Measurements from ENCODE around the gene RASGRP3.
A peak's percentile ranks its signal among the peaks of the same experiment; 100 is the strongest.

The RASGRP3 gene

DNA sequence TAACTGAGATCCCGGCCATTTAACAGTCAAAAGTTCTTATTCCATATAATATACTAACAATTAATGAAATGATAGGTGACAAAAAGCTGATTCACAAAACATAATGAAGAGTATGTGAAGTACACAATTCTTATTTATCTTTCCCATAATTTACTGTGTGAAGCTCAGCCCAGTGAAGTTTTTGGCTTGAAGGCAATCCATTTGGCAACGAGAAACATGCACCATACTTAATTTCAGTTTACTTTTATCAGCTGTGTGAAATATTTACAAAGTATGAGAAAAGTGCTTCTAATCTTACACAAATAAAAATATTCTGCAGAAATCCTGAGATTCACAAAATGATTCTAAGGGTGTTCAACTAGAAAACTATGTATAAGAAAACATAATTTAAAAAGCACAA, 110.3 kb downstream of the RASGRP3 start:
- no peak for DNase-seq

DNA sequence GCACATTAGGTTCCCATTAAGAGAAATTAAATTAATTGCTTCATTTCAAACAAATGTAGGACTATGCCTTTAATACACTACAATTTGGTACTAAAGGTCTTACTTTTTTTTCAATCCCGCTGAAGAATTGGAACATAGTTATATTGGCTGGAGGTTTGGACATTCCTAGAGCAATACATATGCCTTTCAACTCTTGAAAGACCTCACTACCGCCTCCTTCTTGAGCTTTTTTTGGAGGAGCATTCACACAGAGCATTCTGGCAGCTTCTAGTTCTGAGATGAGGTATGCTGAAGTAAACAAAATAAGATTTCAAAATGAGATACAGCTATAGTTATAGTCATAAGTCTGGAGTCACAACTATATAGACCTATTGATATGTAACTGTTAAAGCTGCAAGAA, 111.8 kb downstream of the RASGRP3 start:
- DNase-seq: no peak

DNA sequence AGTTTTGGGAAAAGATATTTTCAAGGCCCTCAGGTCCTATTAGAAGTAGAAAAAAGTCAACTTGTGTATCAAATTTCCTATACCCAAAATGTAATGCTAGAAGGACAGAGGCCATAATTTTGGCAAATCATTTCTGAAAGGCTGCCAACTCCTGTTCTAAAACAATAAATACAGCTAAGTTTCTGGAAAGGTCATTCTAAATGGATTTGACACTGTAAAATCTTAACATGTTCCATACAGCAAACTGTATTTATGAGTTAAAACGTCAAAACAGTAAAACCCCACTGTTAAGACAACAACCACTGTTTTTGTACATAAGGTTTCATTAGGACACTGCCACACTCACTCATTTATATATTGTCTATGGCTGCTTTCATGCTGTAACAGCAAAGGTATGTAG, 113.0 kb downstream of the RASGRP3 start:
- DNase-seq: no peak

DNA sequence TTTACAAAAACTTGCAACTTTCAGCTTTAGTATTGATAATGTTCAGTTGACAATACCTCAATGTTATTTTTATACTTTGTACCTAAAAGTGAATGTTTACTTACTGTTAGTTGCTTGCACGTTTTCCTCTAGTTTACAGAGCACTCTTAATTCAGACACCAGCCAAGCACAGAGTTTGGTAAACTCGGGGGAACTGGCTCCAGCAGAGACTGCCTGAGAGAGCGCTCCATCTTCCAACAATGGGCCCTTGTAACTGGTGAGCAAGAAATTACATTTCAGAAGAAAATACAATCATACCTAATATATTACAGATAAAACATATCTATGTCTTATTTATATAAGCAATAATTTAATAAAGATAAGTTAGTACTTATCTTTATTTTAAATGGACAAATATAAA, 118.9 kb downstream of the RASGRP3 start:
- DNase-seq: no peak

DNA sequence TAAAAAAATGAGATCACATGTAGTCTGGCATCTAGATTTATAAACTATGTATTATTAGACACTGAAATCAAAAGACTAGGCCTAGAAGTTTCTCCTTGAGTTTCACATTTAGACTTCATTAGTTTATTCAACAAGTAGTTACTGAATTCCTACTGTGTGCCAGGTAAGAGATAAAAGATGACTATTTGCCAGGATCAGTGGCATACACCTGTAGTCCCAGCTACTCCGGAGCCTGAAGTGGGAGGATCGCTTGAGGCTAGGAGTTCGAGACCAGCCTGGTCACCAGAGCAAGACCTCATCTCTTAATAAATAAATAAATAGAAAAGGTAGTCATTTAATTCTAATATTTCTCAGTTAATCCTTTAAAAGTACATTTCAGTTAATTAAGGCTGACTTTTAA, 120.6 kb downstream of the RASGRP3 start:
- DNase-seq: no peak

DNA sequence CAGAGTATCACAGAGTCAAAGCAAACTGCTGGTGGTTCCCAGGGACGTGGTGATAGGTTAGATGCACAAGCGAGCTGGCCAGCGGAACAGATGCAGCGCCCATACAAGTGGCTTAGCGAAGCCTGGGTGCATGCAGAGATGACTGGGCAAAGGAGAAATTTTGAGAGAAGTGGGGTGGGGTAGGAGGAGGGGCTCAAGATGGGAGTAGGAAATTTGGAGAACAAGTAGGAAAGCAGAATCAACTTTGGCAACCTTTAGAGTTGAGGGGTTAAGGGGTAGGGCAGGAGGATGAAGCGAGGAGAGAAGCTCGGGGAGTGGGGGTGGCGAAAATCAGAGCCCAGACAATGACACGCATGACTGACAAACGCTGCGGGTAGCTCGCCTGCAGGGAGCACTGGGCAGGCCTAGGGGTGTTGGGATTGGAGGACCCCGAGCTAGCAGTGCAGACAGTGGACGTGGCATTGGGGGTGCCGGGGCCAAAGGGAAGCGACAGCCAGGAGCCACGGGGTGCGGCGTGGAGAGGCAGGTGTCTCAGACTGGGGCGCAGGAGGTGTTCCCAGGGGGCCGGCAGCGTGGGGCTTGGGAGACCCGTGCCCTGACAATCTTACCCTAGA, 122.2 kb downstream of the RASGRP3 start:
- no peak for DNase-seq

DNA sequence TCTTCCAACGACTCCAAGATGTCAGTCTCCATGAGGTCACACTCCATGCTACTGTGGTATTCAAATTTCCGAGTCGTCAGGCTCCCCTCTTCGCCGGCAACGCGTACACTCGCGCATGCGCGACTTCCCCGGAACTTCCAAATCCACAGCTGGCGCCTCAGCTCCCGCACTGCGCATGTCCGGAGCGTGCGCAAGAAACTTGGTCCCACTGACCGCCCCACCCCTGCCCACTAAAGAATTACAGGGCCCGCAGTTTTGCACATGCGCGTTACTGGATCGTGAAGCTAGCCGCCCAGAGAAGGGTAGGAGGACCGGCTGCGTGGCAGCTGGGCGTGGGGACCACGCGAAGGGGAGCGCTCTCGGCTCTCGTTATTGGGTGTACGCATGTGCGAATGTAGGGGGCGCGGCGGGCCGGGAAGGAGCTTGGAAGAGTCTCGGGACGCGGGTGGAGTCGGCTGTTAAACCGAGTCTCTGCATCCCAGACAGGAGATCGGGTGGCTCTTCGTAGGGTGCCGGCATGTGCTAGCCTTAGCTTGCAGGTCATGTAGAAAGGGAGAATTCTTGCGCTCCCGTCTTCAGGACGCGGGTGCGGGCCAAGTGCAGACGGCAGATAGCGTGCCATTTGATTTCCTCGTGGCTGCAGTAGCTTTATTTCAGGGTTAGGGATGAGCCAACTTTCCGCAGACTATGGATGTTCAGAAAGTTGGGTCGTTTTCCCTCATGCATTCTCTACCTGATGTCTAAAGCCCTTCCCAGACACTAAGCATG, 122.9 kb downstream of the RASGRP3 start, which contains the start of gene FAM98A:
Gene FAM98A (minus strand): TSS at position 125 of the 768 bp plus-strand sequence. CDS start 78 bp downstream, at position 47.
- peak; percentile 93 for DNase-seq

DNA sequence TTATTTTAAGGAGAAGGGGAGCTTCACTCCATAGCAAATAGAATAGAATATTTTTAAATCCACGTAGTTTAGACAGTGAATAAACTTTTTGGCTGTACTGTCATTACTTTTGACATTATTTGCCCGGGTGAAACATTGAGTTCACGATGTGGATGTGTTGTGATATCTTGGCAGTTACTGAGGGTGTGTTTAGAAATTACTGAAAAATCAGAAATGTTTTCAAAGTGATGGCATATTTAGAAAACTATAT, 123.4 kb downstream of the RASGRP3 start:
- DNase-seq: no peak

DNA sequence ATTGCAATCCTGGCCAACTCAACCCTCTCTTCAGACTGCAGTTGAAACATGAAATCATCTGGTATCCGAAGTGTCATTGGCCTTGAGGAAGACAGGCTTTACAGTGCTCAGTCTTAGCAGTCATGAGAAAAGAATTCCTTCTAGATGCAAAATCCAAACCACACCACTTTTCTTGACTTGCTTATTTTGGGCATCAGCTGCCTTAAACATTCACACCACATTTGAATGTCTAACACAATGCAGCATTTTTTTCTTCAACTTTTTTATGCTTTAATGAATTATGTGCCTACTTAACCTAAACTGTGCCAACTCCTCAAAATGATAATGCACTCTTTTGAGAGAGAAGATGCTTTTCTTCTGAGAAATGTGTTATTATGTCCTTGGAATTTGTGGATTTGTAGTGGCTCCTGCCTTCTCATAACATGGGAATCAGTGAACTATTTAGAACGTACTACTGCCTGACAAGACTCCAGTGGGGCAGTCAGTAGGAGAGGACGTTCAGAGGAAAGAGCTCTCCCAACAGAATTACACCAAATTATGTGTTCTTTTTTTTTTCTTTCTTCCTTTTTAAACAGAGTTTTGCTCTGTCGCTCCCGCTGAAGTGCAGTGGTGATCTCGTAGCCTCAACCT, 125.9 kb downstream of the RASGRP3 start:
- no peak for DNase-seq

DNA sequence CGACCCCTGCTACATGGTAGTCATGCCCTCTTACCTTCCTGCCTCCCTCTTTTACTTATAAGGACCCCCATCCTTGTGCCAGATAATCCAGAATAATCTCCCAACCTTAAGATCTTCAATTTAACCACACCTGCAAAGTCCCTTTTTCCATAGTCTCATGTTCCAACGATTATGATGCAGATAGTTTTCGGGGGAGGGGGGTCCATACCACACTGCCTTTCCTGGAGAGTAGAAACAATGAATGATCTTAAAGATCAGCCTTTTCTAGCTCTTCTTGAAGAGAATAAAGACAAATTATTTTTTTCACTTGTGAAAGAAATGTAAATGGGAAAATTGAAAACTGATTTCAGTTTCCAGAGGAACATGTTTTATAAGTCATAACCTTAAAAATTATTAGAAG, 127.0 kb downstream of the RASGRP3 start:
- DNase-seq: no peak

DNA sequence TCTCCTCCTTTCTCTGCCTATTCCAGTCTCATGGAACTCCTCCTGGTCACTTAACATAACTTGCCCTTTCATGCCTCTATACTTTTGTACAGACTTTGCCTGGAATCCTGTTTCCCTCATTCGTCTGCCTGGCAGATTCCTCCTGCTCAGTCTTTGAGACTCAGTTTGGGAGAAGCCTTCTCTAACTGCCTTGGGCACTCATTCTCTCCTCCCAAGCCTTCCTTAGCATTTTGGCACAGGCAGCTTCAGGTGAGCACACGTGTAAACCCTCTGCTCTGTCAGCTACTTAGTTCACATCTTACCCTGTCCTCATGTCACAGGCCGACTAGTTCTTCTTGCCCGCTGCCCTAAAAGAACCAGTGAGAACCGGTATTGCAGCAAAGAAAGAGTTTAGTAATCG, 128.6 kb downstream of the RASGRP3 start:
- no peak for DNase-seq

DNA sequence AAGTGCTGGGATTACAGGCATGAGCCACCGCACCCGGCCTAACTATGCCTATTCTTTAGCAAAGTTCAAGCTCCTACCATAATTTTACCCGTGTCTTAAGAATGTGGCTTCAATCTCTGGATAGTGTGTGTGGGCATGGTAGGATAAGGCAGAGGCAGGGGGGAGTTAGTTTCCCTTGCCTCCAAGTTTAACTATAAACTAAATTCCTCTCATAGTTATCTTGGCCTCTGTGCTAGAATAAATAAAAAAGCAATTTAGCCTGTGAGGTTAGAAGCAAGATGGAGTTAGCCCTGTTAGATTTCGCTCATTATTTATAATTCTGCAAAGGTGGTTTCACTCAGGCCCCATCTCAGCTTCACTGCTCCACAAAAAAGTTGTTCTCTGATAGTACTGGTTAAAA, 129.7 kb downstream of the RASGRP3 start:
- no peak for DNase-seq

DNA sequence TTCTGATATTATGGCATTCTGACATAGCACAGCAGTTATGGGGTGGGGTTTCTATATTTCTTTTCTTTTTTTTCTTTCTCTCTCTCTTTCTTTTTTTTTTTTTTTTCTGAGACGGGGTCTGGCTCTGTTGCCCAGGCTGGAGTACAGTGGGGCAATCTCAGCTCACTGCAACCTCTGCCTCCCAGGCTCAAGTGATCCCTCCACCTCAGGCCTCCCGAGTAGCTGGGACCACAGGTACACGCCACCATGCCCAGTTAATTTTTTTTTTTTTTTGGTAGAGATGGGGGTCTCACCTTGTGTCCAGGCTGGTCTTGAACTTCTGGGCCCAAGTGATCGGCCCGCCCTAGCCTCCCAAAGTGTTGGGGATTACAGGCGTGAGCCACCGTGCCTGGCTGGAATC, 130.2 kb downstream of the RASGRP3 start:
- no peak for DNase-seq

DNA sequence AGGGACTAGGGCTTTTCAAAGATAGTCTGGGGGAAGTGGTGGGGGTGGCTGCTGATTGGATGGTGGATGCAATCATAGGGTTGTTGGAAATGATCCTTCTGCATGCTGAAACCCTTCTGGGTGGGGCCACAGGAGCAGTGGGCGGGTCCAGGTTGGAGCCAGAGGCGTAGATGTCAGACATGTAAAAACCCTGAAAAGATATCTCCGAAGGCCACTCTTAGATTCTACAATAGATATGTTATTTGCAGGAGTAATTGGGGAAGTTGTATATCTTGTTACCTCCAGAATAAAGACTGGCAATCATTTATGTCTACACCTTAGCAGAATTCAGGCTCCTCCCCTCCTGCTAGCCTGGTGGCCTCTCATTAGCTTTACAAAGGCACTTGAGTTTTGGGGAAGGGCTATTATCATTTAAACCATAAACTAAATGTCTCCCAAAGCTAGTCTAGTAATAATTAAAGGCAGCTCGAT, 130.8 kb downstream of the RASGRP3 start:
- DNase-seq: no peak

DNA sequence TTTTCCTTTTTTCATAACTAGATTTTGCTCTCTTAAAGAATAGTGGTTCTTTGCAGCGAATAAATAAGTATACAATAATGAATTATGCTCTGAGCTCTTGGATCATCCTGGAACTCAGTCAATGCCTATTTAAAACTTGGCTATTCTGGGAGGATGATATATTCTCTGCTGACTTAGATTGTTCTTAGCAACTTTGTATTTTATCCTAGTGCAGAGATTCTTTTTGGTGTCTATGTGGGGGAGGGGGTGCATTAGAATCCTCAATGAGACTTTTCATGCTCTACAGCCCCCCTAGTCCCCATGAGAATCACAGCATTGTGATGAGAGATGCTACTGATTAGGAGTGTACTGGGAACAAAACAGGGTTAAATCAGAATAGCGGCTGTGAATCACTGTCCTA, 131.5 kb downstream of the RASGRP3 start:
- DNase-seq: no peak

DNA sequence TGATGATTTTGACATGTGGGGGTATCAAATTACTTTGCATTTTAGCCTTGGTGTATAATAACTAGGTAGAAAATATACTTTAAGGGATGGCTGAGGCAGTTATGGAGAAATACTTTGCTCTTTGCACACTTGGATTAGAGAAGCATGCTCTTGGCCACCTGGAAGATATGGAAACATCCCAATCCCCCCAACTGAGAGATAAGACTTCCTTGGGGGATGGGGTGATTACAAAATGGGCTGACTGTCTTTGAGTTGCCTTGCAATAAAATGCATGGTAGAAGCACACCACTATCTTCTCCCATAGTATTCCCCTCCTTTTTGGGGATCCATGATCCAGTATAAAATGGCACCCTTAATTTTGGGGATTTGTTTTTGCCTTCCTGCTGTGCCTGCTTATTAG, 137.7 kb downstream of the RASGRP3 start:
- no peak for DNase-seq

Data from activated gamma-delta T cell (primary cell).